UCSD-AML1 (cell line): ENCODE results near the gene TET3.
A peak's percentile ranks its signal among the peaks of the same experiment; 100 is the strongest.

ENCODE experiments used
- DNase-seq: peaks from one replicate; lab custom pipeline; 2025; ENCODE audit not compliant: unreplicated experiment; lab: John Stamatoyannopoulos, UW

The TET3 gene

GRCh38 chr2:74002505-74003421 lies 18.1 kb downstream of the TET3 start:
- DNase-seq: no peak

DNA sequence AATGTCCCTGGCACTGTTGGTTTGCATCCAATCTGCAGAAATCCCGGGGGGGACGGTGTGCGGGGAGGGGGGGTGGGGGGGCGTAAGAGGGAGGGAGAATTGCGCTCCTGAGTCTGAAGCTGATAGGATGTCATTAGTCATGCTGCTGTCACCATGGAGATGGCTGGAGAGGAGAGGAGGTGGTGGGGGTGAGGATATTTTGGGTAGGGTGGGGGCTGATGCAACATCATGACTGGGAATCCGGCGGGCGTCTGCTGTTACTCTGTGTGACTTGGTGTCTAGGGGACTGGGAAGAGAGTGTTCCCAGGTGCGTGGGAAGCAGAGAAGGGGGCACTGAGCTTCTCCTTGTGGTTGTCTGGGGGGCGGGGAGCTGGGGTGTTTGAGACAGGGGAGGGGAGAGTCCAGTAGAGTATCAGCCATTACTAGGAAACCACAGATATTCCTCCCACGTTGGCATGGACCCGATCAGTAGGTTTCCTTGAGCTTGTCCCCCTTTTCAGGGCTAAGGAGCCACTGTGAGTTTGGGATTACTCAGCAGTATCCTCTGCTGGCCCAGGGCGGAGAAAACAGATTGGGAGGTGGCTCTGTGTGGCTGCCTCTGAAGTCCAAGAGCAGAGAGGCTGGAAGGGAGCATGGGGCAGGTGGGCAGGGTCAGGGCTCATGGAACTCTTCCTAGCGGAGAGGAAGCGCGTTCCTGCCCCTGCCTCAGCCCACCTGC lies 18.9 kb downstream of the TET3 start:
- no peak for DNase-seq

DNA sequence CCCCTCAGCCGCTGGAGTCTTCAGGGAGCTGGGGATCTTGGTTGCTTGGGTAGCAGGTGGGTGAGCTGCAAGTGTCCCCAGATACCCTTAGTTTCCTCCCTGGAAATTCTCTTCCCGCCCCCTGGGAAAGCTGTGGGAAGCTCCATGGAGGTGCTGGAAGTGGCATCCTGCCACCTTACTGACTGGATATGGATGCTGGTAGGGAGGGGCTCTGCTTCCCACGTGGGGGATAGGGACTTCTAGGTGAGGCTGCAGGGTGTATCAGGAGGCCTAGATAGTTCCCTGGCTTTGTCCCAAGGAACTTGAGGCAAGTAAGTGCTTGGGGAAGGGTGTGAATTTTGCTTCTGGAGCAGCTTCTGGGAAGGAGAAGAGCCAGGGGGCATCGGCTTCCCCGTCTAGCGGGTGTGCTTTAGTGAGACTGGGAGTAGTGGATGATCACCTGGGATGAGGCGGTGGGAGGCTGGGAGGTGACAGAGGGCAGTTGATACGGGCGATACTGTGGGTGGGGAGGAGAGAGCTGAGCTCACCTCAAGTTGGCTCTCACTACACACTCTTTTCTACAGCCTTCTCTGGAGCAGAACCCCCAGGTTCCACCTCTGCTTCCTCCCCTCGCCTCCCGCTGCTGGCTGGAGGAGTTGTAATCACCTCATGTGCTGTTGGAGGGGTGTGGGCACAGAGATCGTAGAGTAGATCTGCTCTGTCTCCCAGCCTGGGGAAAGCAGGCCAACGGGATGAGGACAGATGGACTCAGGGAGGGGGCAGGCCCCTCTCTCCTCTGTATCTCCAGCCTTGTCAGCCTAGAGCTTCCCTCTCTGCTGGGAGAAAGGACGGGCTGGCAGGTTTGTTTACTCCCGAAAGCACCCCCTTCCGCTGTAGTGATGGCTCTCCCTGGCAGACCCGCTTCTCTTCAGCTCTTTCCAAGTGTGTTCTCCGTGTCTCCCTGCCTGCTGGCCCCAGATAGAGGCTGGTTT lies 19.8 kb downstream of the TET3 start:
- DNase-seq: no peak

GRCh38 chr2:74005786-74006185 lies 21.1 kb downstream of the TET3 start:
- DNase-seq: no peak

GRCh38 chr2:74006459-74006858 lies 21.7 kb downstream of the TET3 start:
- no peak for DNase-seq

DNA sequence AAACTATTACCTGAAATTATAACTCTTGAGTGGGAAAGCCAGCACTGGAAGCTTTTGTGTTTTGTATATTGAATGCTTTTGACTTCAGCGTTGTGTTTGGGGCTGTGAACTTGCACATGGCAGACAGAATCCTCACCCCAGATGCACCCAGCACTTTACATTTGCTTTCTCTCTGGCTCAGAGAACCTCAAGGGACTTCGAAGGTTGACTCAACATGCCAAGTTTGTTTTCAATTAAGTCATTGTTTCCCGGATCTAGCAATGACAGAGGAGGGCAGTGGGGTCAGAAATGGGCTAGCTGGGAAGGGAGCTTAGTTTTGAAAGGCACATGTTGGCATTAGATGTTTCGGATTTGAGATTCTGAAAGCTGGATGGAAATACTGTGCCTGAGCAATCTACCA lies 22.4 kb downstream of the TET3 start:
- DNase-seq: no peak

DNA sequence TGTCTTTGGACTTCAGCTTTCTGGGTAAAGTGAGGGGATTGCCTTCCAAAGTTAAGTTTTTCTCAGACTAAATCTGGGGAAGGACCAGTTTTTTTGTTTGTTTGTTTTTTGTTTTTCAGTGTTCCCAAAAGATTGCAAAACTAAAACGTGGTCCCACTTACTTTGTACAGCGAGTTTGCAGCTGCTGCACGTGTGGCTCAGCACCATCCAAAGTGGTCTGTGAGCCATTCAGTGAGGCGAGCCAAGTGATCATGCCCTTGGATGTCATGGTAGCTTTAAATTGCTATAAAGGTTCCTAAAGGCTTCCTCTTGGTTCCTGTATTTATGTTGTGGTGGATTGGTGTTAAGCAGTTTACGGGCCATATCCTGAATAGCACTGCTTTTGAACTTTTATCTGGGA lies 23.0 kb downstream of the TET3 start:
- DNase-seq: no peak

- no peak for DNase-seq
Measured at GRCh38 chr2:74008761-74009395, 24.2 kb downstream of the TET3 start.

DNA sequence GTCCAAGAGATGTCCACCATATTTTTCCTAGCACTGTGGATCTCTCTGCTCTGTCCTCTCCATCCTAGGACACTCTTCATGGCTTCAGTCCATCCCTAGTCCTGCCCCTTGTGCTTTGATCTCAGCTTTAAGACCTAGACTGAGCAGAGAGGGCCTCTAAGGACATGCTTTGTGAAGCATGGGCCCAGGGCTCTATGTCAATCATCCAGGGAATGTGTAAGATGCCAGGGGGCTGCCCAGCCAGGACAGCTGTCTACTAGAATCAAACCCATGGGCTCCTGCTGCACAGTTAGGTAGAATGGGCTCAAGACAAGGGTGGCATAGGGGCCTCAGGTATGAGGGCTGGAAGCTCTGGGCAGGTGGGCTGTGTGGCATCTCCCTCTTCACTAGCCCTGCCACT lies 24.9 kb downstream of the TET3 start:
- no peak for DNase-seq

DNA sequence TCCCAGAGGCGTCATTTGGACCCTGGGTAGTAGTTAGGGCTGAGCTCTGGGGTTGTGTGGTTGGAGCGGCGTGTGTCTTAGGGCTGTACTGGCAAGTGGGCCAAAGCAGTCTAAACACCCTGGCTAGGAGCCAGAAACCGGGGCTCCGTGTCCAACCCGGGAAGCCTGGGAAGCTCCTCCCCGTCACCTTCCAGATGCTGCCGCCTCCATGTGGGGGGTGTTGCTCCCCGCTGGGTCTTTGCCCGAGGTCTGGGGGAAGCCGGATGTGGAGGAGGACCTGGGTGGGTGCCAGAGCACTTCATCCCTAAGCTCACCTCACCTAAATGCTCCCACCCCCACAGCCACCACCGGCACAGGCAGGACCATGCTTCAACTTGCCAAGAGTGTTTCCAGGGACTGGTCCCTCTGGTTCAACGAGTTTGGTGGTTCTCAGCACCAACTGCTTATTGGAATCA lies 25.4 kb downstream of the TET3 start:
- no peak for DNase-seq

- no peak for DNase-seq
Measured at GRCh38 chr2:74011246-74011645, 26.5 kb downstream of the TET3 start.

- DNase-seq: no peak
Measured at GRCh38 chr2:74014813-74015212, 30.1 kb downstream of the TET3 start.

DNA sequence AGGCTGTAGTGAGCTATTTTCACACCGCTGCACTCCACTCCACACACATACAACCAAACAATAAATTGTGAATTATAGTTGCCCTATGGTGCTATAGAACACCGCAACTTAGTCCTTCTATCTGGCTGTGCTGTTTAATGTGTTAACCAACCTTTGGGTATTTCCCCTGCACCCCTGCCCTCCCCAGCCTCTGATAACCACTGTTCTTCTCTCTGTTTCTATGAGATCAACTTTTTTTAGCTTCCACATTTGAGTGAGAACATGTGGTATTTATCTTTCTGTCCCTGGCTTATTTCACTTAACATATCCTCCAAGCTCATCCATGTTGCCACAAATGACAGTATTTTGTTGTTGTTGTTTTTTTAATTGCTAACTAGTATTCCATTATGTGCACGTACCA lies 32.5 kb downstream of the TET3 start:
- no peak for DNase-seq

DNA sequence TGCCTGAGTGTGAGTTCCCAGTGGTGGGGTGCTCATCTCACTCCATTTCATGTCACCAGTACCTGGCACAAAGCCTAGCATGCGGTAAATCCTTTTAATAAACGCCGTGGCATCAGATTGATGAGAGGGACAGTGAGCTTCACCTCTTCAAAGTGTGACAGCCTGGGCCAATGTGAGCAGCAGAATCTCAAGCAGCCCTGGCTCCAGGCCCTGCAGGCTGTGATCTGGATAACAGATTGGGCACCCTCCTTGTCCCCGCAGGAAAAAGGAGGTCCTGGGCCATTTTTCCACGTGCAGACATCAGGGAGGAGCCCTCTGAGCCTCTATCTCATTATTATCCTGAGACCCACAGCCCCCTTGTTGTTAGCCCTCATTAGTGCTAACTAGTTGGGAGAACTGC lies 34.8 kb downstream of the TET3 start:
- DNase-seq: no peak

DNA sequence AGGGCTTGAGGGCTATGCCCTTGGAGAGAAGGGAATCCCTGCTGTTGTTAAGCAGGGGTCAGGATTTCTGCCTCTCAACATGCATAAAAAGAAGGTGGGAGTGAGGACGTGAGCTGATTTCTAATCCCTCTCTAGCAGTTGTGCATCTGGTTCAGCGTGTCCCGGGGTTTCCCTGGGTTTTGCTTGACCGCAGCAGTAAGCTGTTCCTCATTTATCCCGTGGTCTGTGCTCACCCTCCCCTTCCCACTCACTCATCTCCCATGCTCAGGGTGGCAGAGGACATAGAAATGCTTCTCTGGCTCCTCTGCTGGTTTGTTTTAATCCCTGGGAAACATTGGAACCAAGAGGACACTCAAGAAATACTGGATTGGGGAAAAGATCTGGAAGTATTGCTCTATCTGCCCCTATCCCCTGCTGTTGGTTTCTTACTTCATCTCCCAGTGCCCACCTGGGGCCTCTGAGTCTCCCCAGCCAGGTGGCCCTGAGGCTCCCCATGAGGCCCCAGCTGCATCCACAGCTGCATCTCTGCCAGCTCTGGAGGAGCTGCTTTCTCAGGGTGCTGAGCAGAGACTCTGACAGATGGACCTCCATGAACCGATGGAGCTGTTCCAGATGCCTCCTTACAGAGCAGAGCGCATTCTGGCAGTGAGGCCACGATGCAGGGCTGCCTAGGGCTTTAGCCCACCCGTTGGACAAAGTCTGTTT lies 36.1 kb downstream of the TET3 start:
- DNase-seq: peak; percentile 39

- no peak for DNase-seq
Measured at GRCh38 chr2:74021407-74021755, 36.7 kb downstream of the TET3 start.

- DNase-seq: no peak
Measured at GRCh38 chr2:74024216-74024615, 39.5 kb downstream of the TET3 start.

- DNase-seq: no peak
Measured at GRCh38 chr2:74025971-74026612, 41.4 kb downstream of the TET3 start.

GRCh38 chr2:74026687-74027241 lies 42.1 kb downstream of the TET3 start:
- no peak for DNase-seq
